Suppressor macrophage treated with lipopolysaccharide for 4 hours (primary cell): ENCODE results near the gene CXCL16.

Experiments
- DNase-seq: peaks from one replicate; pipeline ENCODE4 v3.0.0-alpha.2; 2020

Gene CXCL16, protein sequence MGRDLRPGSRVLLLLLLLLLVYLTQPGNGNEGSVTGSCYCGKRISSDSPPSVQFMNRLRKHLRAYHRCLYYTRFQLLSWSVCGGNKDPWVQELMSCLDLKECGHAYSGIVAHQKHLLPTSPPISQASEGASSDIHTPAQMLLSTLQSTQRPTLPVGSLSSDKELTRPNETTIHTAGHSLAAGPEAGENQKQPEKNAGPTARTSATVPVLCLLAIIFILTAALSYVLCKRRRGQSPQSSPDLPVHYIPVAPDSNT

GRCh38 chr17:4739122-4740024 lies at the start of gene CXCL16, which contains the start of gene ZMYND15:
Gene CXCL16, minus strand, starts transcription at chr17:4739928. Its CDS starts 589 bp downstream, at chr17:4739339.
Gene ZMYND15, plus strand, starts transcription at chr17:4739833. Its CDS starts 716 bp downstream, at chr17:4740549.
- peak; percentile 85 for DNase-seq

DNA sequence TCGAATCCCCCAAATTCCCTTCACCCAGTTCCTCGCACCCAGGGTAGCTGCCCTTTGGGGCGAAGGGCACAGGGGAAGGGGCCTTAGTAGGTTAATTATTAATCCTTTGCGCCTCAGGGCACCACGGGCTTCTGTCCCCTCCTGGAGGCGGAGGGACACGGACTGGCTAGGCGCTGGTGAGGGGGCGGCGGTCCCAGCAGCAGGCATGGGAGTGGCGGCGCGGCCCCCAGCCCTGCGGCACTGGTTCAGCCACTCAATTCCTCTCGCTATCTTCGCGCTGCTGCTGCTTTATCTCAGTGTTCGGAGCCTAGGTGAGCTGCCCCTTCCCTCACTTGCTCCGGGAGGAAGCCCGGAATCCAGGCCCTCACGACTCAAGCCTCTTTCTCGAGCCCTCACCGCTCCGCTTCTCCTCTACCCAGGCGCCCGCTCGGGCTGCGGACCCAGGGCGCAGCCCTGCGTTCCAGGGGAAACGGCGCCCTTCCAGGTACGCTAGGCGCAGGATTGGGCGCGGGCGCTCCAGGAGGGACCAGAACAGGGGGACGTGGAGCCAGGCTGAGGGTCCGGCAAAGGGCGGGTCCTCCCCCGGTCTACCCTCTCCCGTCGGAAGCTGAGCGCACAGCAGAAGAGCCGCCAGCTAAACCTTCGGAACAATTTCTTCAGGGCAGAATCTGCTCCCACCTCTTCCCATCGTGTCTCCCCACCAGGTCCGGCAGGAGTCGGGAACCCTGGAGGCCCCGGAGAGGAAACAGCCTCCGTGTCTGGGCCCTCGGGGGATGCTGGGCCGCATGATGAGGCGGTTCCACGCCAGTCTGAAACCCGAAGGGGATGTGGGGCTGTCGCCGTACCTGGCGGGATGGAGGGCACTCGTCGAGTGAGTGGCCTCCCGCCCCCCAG lies 49.3 kb upstream of the CXCL16 start, which contains the start of gene GLTPD2:
TSS of gene GLTPD2 (plus strand) at position 158 of the 894 bp plus-strand sequence. CDS start at position 206, 48 bp downstream.
- DNase-seq, result no peak

- no peak for DNase-seq
Observed at GRCh38 chr17:4788159-4788806, 48.6 kb upstream of the CXCL16 start.

GRCh38 chr17:4786516-4786915 lies 46.8 kb upstream of the CXCL16 start:
- DNase-seq, result no peak

DNA sequence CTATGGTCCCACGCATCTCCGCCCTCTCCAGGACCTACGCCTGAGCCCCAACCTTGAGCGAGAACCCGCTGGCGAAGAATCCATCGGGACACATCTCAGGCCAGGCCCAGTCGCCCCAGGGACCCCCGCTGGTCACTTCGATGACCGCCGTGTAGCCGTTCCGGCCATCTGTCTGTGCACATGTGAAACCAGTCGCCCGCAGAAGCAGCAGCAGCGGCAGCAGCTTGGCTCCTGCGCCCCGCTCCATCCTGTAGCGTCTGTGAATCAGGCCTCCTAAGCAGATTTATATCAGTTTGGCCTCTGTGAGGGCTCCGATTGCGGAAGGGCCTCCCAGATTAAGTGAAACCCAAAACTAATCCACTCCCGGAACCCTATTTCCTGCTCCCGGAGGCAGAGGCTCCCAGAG lies 46.4 kb upstream of the CXCL16 start, which contains the start of gene VMO1:
TSS of gene VMO1 (minus strand) at position 259 of the 406 bp plus-strand sequence. CDS start at position 247, 12 bp downstream.
- DNase-seq, result peak; percentile 35

GRCh38 chr17:4785311-4786105 lies 45.8 kb upstream of the CXCL16 start:
- peak; percentile 14 for DNase-seq

DNA sequence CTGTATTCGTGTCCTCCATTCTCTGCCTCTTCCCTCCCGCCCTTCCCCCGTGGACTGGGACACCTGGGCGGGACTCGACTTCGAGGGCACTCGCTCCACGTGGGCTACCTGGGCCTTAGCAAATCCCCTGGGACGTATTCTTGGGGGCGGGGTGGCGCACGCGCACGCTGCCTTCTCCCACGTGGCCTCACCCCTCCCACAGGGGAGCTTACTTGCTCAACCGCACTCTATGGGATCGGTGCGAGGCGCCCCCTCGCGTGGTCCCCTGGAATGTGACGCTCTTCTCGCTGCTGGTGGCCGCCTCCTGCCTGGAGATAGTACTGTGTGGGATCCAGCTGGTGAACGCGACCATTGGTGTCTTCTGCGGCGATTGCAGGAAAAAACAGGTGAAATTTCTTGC lies 42.9 kb upstream of the CXCL16 start:
- DNase-seq, result peak; percentile 59

DNA sequence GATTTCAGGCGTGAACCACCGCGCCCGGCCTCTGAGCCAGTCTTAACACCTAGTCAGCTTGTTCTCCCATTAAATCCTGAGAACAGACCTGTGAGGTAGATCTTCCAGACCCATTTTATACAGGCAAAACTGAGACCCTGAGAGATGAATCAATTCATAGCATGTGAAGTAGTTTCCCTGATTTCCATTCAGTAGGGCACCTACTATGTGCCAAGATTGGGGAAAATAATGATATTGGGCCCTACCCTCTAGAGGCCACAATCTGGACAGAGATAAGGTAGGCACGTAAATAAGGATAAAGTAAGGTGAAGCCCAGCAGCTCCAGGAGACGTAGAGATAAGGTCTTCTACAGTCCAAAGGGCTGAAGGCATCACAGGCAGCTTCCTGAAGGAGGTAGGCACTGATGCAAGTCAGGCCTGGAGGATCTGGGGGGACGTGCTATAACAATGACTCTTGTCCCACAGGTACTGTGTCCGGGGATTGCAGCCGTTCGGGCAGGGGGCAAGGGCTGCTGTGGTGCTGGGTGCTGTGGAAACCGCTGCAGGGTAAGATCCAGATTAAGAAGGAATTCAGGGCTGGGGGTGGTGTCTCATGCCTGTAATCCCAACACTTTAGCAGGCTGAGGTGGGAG lies 40.7 kb upstream of the CXCL16 start:
- DNase-seq, result no peak

DNA sequence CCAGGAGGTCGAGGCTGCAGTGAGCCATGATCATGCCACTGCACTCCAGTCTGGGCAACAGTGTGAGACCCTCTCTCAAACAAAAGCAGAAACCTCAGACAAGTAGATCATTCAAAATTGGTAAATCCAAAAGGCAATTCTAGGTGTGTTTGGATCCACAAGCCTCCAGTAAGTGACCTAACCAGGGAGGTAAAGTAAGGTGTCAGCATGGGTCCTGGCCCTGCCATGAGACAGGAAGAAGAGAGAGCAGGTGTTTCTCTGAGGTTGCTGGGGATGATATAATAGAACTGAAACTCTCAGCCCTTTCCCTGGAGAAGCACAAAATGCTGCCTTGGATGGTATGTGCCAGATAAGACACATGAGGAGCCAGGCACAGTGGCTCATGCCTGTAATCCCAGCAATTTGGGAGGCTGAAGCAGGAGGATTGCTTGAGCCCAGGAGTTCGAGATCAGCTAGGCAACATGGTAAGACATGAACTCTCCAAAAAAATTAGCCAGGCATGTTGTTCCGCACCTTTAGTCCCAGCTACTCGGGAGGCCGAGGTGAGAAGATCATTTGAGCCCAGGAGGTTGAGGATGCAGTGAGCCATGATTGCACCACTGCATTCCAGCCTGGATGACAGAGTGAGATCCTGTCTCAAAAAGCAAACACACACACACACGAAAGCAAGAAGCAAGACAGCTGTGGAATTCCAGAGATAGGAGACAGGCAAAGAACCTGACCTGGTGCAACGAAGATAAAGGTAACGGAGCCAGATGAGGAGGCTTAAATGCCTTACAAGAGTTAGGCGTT lies 38.4 kb upstream of the CXCL16 start:
- no peak for DNase-seq

GRCh38 chr17:4772235-4772613 lies 32.5 kb upstream of the CXCL16 start:
- no peak for DNase-seq

DNA sequence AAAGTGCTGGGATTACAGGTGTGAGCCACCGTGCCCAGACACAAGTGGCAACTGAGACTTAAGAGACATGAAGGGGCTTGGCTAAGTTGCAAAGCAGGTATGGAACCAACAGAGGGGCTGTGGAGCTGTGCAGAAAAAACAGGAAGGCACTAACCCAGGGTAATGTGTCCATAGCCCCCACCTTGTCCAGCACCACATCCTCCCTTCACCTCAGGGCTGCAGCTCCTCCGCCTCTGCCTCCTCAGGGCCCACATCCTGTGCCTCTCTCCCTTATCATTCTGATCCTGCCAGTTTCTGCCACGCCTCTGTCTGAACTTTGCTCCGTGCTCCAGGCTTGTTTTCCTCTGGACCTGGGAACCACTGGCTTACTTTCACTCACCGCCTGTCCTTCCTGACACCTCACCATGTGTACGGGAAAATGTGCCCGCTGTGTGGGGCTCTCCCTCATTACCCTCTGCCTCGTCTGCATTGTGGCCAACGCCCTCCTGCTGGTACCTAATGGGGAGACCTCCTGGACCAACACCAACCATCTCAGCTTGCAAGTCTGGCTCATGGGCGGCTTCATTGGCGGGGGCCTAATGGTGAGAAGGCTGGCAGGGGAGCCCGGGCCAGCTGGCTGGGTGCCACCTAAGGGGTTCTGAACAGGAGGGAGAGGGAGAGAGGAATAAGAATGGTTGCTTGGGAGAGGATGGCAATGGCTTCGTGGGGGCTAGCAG lies 31.9 kb upstream of the CXCL16 start, which contains the start of gene TM4SF5:
TSS of gene TM4SF5 (plus strand) at position 368 of the 716 bp plus-strand sequence. CDS start at position 405, 37 bp downstream.
- no peak for DNase-seq

DNA sequence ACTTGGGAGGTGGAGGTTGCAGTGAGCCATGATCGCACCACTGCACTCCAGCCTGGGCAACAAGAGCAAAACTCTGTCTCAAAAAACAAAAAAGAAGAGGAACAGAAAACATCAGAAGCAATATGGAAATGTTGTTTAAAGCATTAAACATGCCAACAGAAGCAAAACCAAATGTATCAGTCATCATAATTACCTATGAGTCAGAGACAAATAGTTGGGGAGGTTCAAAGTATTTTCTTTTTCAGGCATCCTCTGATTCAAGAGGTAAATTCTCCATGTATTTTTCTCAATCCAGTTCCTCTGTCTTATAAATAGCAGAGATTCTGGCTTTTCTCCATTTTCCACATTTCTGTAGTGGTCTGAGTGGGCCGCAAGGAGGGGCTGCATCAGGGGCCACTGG lies 29.9 kb upstream of the CXCL16 start:
- DNase-seq, result peak; percentile 53

DNA sequence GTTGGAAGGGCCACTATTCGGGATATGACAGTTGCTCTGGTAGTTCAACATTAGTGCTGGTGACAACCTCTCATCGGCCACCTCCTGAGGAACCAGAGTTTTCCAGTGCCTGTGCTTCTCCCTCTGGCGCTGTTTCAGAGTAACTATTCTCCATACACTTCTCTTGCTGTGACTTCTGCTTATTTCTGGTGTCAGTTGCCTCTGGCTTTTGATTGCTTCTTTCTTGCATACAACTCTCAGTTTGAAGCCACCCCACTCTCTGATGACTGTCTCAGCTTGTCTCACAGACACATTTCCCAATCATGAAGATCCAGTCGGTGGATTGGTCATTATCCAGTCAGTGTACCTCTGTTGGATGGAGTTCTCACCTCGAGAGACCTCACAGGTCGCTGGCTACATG lies 28.6 kb upstream of the CXCL16 start:
- DNase-seq, result peak; percentile 85

DNA sequence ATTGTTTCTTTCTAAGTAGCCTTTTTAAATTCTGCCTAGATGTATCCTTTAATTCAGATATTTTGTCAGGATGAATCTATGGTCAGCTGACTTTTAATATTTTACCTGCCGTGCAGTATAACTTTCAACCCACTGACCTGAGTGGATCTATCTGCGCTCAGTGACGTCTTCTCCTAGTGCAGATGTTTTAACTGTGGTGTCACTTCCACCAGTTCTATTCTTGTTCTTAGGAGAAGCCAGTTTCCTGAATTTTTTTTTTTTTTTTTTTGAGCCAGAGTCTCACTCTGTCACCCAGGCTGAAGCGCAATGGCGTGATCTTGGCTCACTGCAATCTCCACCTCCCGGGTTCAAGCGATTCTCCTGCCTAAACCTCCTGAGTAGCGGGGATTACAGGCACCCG lies 27.0 kb upstream of the CXCL16 start:
- peak; percentile 79 for DNase-seq

- DNase-seq, result peak; percentile 95
Observed at GRCh38 chr17:4766201-4766600, 26.5 kb upstream of the CXCL16 start.

DNA sequence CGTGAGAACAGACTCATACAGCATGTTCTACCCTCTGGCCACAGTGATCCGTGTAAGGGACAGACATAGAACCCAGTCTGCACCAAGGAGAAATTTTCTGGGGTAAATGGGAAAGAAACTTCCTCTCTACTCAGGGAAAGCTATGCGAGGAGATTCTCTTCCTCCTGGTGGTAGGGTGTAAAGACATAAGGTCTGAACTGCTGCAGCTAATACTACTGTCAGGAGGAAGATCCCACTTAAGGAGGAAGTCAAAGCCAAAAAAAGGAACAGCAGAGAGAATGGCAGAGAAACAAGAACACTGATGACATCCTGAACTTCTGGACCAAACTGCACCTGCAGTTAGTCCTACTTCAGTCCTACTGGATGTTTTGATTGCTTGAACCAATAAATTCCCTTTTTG lies 24.9 kb upstream of the CXCL16 start:
- DNase-seq, result peak; percentile 75

- DNase-seq, result peak; percentile 88
Observed at GRCh38 chr17:4759776-4760236, 20.1 kb upstream of the CXCL16 start.

GRCh38 chr17:4753392-4753791 lies 13.7 kb upstream of the CXCL16 start:
- DNase-seq, result no peak

- peak; percentile 40 for DNase-seq
Observed at GRCh38 chr17:4751932-4752331, 12.2 kb upstream of the CXCL16 start.
